Rectal smooth muscle tissue (tissue), 1 donor: ENCODE measurements around the gene DMXL1.
"Not testable (repeated sequence)": the region's sequence is repeated elsewhere in the genome, so short reads cannot be mapped to it uniquely, and the experiment has no call there.

ENCODE experiments used
- H3K27ac ChIP-seq: one replicate; pipeline ENCODE4 v1.7.0; 2013; ENCODE audit warnings: low read depth, low read length, inconsistent platforms
- H3K27me3 ChIP-seq: one replicate; pipeline ENCODE4 v1.7.0; 2013; ENCODE audit warnings: low read length; ENCODE audit not compliant: control insufficient read depth, insufficient read depth
- H3K36me3 ChIP-seq: one replicate; pipeline ENCODE4 v1.7.0; 2013; ENCODE audit warnings: low read length; ENCODE audit not compliant: control insufficient read depth, insufficient read depth
- H3K4me1 ChIP-seq: one replicate; pipeline ENCODE4 v1.7.0; 2013; ENCODE audit warnings: low read length; ENCODE audit not compliant: control insufficient read depth, insufficient read depth
- H3K4me3 ChIP-seq: one replicate; pipeline ENCODE4 v1.7.0; 2013; ENCODE audit warnings: low read length
- H3K9ac ChIP-seq: one replicate; pipeline ENCODE4 v1.7.0; 2013; ENCODE audit warnings: low read length

The DMXL1 gene

DNA sequence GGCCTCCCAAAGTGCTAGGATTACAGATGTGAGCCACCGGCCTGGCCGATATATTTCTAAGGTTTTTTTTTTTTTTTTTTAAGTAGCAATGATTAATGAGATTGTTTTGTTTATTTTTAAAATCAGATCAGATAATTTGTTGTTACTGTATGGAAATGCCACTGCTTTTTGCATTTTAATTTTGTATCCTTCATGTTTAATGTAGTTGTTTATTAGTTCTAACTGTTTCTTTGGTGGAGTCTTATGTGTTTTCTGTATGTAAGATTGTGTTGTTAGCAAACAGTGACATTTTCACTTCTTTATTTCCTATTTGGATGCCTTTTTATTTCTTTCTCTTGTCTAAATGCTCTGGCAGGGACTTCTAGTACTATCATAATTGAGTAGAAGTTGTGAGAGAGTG lies 87.3 kb downstream of the DMXL1 start:
- no peaks in the 10 kb centered on the region for H3K4me1 ChIP-seq
- peaks cover 9% of the 10 kb centered on the region for H3K36me3 ChIP-seq
- H3K4me3 ChIP-seq, result no peak overlapping the region
- H3K27me3 ChIP-seq, result no peaks in the 10 kb centered on the region
- H3K27ac ChIP-seq, result no peak overlapping the region
- H3K9ac ChIP-seq, result no peak overlapping the region

DNA sequence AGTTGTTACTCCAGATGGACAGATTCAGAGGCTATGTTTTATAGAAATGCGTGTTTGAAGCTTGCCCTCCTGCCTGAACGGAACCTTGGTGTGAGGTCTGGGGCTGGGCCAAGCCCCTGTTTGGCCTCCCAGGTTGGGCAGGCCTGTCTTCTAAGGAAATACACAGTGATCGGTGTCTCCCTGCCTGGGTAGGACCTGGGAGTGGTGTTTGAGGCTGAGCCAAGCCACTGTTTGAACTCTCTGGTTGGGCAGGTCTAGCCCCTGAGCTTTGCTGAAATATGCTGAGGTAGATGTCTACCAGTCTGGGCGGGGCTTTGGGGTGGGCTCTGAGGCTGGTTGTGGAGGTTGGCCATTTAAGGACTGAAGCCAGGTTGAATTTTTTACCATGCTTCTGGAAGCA lies 90.5 kb downstream of the DMXL1 start:
- Histone ChIP-seq H3K27me3 (no peaks in the 10 kb centered on the region), H3K36me3 (no peaks in the 10 kb centered on the region), H3K4me1 (no peaks in the 10 kb centered on the region), H3K27ac (no peak overlapping the region), H3K9ac (no peak overlapping the region), H3K4me3 (no peak overlapping the region)

GRCh38 chr5:119166026-119166425 lies 95.1 kb downstream of the DMXL1 start:
- Histone ChIP-seq H3K27me3 (no peaks in the 10 kb centered on the region), H3K4me3 (no peak overlapping the region), H3K9ac (no peak overlapping the region), H3K27ac (no peak overlapping the region), H3K4me1 (no peaks in the 10 kb centered on the region), H3K36me3 (no peaks in the 10 kb centered on the region)

DNA sequence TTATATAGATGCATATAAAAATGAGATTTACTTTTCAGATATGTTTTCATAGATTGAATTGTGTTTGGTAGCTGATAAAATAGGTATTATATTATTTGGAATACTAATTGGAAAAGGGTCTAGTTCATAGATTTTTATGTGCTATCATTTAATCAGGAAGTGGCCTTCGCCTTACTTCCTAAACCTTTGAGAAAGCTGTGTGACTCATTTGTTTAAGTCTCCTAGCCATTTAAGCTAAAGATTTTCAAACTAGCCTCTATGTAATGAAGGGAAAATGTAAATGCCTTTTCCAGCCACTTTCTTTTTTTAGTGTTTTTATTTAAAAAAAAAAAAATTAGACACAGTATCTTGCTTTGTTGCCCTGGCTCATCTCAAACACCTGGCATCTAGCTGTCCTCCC lies 97.5 kb downstream of the DMXL1 start:
- Histone ChIP-seq H3K9ac (no peak overlapping the region), H3K4me1 (no peaks in the 10 kb centered on the region), H3K27me3 (no peaks in the 10 kb centered on the region), H3K27ac (no peak overlapping the region), H3K4me3 (no peak overlapping the region), H3K36me3 (no peaks in the 10 kb centered on the region)

DNA sequence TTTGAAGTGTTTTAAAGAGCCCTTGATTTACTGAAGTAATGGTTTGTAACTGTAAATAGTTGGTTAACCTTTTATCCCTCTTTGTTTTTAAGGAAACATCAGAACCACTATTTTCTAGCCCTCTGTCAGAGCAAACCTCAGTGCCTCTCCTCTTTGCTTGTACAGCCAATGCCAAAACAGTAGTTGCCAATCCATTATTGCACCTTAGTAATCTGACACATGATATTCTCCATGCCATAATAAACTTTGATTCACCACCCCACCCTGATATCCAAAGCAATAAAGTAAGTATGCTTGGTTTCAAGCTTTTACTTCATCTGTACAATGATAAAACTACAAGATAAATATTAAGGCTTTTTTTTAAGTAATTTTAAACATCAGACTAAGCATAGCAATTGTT lies 100.8 kb downstream of the DMXL1 start:
- no peak overlapping the region for H3K27ac ChIP-seq
- no peaks in the 10 kb centered on the region for H3K36me3 ChIP-seq
- no peak overlapping the region for H3K9ac ChIP-seq
- H3K27me3 ChIP-seq, result no peaks in the 10 kb centered on the region
- no peak overlapping the region for H3K4me3 ChIP-seq
- H3K4me1 ChIP-seq, result no peaks in the 10 kb centered on the region

DNA sequence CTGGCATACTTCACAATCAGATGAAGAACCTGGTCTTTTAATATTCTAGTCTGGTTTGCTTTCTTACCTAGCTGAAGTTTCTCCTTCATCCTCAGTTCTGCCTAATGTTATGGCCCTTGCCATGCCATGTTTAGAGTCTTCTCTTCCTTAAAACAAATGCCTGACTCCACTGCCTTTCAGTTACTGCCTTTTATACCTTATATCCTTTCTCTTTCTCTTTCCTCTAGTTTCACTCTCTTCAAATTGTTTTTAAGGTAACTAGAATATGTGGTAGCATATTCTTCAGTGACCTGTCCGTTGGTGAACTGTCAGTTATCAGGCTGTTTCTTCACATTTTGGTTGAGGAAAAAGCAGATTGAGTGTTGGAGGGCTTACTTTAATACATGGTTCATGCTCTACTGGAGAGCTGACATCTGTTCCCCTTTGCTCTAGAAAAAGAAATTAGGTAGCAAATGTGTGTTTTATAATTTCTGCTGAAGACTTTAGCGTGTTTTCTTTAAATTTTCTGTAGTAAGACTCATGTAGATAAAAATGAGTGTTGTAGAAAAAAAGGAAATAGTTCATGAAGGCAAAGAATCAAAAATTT lies 103.8 kb downstream of the DMXL1 start:
- Histone ChIP-seq H3K4me3 (no peak overlapping the region), H3K27ac (no peak overlapping the region), H3K36me3 (peaks cover 5% of the 10 kb centered on the region), H3K9ac (no peak overlapping the region), H3K4me1 (no peaks in the 10 kb centered on the region), H3K27me3 (no peaks in the 10 kb centered on the region)

DNA sequence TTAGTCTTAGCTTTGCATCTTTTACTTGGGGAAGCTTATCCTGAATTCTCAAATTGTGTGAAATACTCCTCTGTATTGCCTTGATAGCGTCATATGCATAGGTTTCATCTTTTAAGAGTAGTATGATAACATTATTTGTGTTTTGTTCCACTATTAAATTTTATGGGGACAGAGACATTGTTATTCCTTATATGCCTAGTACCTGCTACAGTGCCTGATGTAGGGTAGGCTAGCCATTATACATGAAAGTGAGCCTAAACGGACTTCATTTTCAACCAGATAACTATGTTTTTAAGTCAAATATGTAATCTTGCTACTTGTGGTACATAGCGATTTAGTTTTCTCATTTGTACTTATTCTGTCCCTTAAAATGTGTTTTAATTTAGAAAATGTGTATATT lies 105.9 kb downstream of the DMXL1 start:
- no peak overlapping the region for H3K9ac ChIP-seq
- H3K4me3 ChIP-seq, result no peak overlapping the region
- no peaks in the 10 kb centered on the region for H3K27me3 ChIP-seq
- no peaks in the 10 kb centered on the region for H3K4me1 ChIP-seq
- no peak overlapping the region for H3K27ac ChIP-seq
- peaks cover 5% of the 10 kb centered on the region for H3K36me3 ChIP-seq

- Histone ChIP-seq H3K27me3 (no peaks in the 10 kb centered on the region), H3K36me3 (peaks cover 5% of the 10 kb centered on the region), H3K4me3 (no peak overlapping the region)
Observed at GRCh38 chr5:119177226-119177625, 106.3 kb downstream of the DMXL1 start.

DNA sequence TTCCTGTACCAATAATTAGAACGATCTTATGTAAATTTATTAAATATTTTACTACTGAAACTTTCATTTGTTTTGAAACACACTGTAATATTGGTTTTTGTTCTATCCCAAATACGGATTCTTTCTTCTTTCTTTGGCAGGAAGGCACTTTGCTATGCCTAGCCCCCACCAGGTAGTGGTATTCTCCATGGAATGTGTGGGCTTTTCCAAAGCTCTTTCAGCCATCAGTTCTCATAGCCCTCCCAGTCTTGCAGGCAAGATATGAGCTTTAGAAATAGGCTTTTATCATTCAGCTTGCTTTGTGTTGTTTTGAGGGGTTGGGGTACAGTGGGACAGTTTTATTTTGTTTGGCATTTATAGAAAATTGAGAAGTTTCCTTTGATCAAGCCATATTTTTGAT lies 107.5 kb downstream of the DMXL1 start:
- Histone ChIP-seq H3K4me1 (no peaks in the 10 kb centered on the region), H3K27ac (no peak overlapping the region), H3K27me3 (no peaks in the 10 kb centered on the region), H3K4me3 (no peak overlapping the region), H3K9ac (no peak overlapping the region), H3K36me3 (peaks cover 5% of the 10 kb centered on the region)

More at GRCh38 chr5:119177226-119177625, 106.3 kb downstream of the DMXL1 start:
- Histone ChIP-seq H3K4me1 (no peaks in the 10 kb centered on the region), H3K9ac (no peak overlapping the region), H3K27ac (no peak overlapping the region)

DNA sequence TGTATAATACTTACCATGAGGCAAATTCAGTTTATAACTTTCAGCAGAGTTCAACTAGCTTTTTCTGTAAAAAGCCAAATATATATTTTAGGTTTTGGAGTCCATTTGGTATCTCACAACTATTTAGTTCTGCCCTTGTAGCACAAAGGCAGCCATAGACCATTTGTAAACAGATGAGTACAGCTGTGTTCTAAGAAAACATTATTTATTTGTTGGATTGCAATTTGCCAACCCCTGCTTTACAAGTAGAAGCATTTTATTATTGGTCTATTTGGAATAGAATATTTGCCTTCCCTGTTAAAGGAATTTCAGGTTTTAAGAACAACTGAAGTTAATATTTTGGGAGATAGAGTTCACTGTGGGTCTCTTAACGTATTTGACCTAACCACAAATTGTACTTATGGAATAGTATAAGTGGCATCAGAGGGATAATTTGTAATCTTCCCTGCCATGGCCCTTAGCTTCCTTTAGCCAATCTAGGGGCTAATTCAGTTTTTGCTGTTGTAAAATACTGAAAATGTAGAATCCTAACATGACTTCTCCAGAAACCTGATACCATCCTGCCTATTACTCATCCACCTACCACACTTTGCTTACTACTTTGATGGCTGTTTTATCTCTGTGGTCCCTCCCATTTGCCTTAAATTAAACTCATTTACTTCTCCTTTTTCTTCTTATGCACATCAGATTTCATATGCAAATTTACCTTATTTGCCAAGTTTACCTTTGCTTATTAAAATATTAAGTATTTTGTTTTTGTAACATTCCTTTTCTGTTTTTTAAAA lies 109.2 kb downstream of the DMXL1 start:
- Histone ChIP-seq H3K4me3 (no peak overlapping the region), H3K27ac (no peak overlapping the region), H3K36me3 (peaks cover 5% of the 10 kb centered on the region), H3K27me3 (no peaks in the 10 kb centered on the region), H3K9ac (no peak overlapping the region), H3K4me1 (no peaks in the 10 kb centered on the region)

GRCh38 chr5:119185512-119185911 lies 114.6 kb downstream of the DMXL1 start:
- H3K9ac ChIP-seq, H3K27me3 ChIP-seq, H3K4me3 ChIP-seq, H3K4me1 ChIP-seq, H3K36me3 ChIP-seq, H3K27ac ChIP-seq: not testable (repeated sequence)

DNA sequence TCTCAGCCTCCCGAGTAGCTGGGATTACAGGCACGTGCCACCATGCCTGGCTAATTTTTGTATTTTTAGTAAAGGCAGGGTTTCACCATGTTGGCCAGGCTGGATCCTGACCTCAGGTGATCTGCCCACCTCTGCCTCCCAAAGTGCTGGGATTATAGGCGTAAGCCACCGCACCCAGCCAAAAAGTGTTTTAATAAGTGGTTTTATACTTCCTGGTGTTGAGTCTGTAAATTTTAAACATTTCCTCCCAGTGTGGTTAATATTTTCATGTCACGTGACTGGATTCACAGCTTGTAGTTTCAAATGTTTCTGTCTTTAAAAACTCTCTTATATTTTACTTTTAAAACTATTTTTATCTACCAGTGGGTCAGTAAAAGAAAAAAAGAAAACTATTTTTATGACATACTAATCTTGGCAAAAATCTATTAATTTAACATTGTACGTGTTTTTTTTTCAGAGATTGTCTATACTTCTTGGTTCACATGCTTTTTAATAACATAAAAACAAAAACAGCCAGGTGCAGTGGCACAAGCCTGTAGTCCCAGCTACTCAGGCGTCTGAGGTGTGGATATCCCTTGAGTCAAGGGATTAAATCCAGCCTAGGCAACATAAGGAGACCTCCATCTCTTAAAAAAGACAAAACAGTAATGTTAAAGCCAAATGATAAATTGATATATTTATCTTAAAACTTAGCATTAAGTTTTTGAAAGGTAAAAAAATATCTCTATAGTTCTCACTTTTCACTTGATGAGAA lies 117.1 kb downstream of the DMXL1 start:
- Histone ChIP-seq H3K9ac (no peak overlapping the region), H3K36me3 (peaks cover 4% of the 10 kb centered on the region), H3K27me3 (no peaks in the 10 kb centered on the region), H3K4me3 (no peak overlapping the region), H3K27ac (no peak overlapping the region), H3K4me1 (no peaks in the 10 kb centered on the region)
